OCI-LY3 (cell line): ENCODE results near the gene PCDHA3.
"Not testable (repeated sequence)": the region's sequence is repeated elsewhere in the genome, so short reads cannot be mapped to it uniquely, and the experiment has no call there.

Experiments
- H2AFZ ChIP-seq: fragments of 200-600, 300-600 bp; shearing (Covaris generic); 2 replicates; pipeline ENCODE4 v1.6.0; 2014; ENCODE audit warnings: antibody characterized with exemption, low read depth, low read length
- H3K27ac ChIP-seq: fragments of 200-600, 300-600 bp; sonication (generic); 2 replicates; pipeline ENCODE4 v1.5.1; 2014; ENCODE audit warnings: mild to moderate bottlenecking, low read length, moderate library complexity, mixed read lengths
- H3K27me3 ChIP-seq: fragments of 200-600, 300-600 bp; sonication (generic); 2 replicates; pipeline ENCODE4 v1.6.1; 2014; ENCODE audit warnings: low read depth, low read length, mixed read lengths
- H3K36me3 ChIP-seq: fragments of 200-600, 300-600 bp; sonication (generic); replicated peaks from 2 replicates; pipeline ENCODE3; 2014; ENCODE audit warnings: low read depth, low read length, mixed read lengths
- H3K4me1 ChIP-seq: fragments of 300-600, 200-600 bp; sonication (generic); 2 replicates; pipeline ENCODE4 v1.6.1; 2014; ENCODE audit warnings: low read length, mixed read lengths
- H3K4me2 ChIP-seq: fragments of 200-600, 300-600 bp; sonication (generic); 2 replicates; pipeline ENCODE4 v1.6.1; 2014; ENCODE audit warnings: low read length, mixed read lengths
- H3K4me3 ChIP-seq: fragments of 300-600, 200-600 bp; sonication (generic); 2 replicates; pipeline ENCODE4 v1.5.1; 2014; ENCODE audit warnings: antibody characterized with exemption, mild to moderate bottlenecking, low read length, moderate library complexity
- H3K79me2 ChIP-seq: fragments of 300-600, 200-600 bp; shearing (Covaris generic); 2 replicates; pipeline ENCODE4 v1.6.1; 2014; ENCODE audit warnings: mild to moderate bottlenecking, low read length, mixed read lengths
- H3K9ac ChIP-seq: fragments of 300-600, 200-600 bp; shearing (Covaris generic); 2 replicates; pipeline ENCODE4 v1.6.0; 2014; ENCODE audit warnings: mild to moderate bottlenecking, low read length, moderate library complexity
- H3K9me3 ChIP-seq: fragments of 200-600, 300-600 bp; shearing (Covaris generic); 2 replicates; pipeline ENCODE4 v1.6.1; 2014; ENCODE audit warnings: low read length, mixed read lengths; ENCODE audit not compliant: insufficient read depth
- H4K20me1 ChIP-seq: fragments of 200-600, 300-600 bp; sonication (generic); 2 replicates; pipeline ENCODE4 v1.6.1; 2016; ENCODE audit warnings: low read length, mixed read lengths; ENCODE audit not compliant: insufficient read depth
- CTCF ChIP-seq: fragments of 200-600, 300-600 bp; sonication (generic); IDR thresholded peaks from 2 replicates; pipeline ENCODE4 v1.5.1; 2014; ENCODE audit warnings: antibody characterized with exemption, low read length, low read depth
- EZH2phosphoT487 ChIP-seq: fragments of 200-600 bp; shearing (Covaris generic); IDR thresholded peaks from 2 replicates; pipeline ENCODE4 v1.6.1; 2018; ENCODE audit warnings: antibody characterized with exemption, mixed run types, low read depth

Gene PCDHA3

GRCh38 chr5:140801494-140801841 is 611 bp downstream of the PCDHA3 start:
- Histone ChIP-seq H3K27ac (no peak overlapping the region), H3K9me3 (no peaks in the 10 kb centered on the region), H2AFZ (no peak overlapping the region), H3K4me2 (no peak overlapping the region), H3K27me3 (no peaks in the 10 kb centered on the region), H3K9ac (no peak overlapping the region), H3K79me2 (no peaks in the 10 kb centered on the region), H3K4me3 (no peak overlapping the region), H3K4me1 (no peaks in the 10 kb centered on the region), H4K20me1 (no peaks in the 10 kb centered on the region), H3K36me3 (no peaks in the 10 kb centered on the region)
- TF ChIP-seq EZH2phosphoT487 (no peak), CTCF (no peak)

- not testable (repeated sequence) for H3K4me1 ChIP-seq, H3K9ac ChIP-seq, H3K27me3 ChIP-seq, H4K20me1 ChIP-seq, H3K4me3 ChIP-seq, H2AFZ ChIP-seq, H3K36me3 ChIP-seq, H3K79me2 ChIP-seq, H3K4me2 ChIP-seq, H3K27ac ChIP-seq, H3K9me3 ChIP-seq
These were observed 1.5 kb downstream of the PCDHA3 start for GRCh38 chr5:140802381-140802780.

- Histone ChIP-seq H3K9me3 (no peaks in the 10 kb centered on the region), H3K4me3 (no peak overlapping the region), H3K27me3 (no peaks in the 10 kb centered on the region), H2AFZ (no peak overlapping the region), H3K27ac (no peak overlapping the region), H3K4me2 (no peak overlapping the region), H4K20me1 (no peaks in the 10 kb centered on the region), H3K9ac (no peak overlapping the region), H3K36me3 (no peaks in the 10 kb centered on the region), H3K79me2 (no peaks in the 10 kb centered on the region), H3K4me1 (no peaks in the 10 kb centered on the region)
- TF ChIP-seq CTCF (no peak), EZH2phosphoT487 (no peak)
These were observed 2.0 kb downstream of the PCDHA3 start for GRCh38 chr5:140802781-140803271.

GRCh38 chr5:140806834-140807775 is 6.2 kb downstream of the PCDHA3 start, which contains the start of gene PCDHA4:
Gene PCDHA4 (plus strand): TSS chr5:140807068.
- TF ChIP-seq CTCF (no peak), EZH2phosphoT487 (no peak)
- no peaks in the 10 kb centered on the region for H3K27me3 ChIP-seq
- no peak within 1 kb of the TSS for H3K4me3 ChIP-seq
- no peak within 1 kb of the TSS for H3K27ac ChIP-seq
- no peaks in the 10 kb centered on the region for H4K20me1 ChIP-seq
- H3K9me3 ChIP-seq, result no peaks in the 10 kb centered on the region
- no peak within 1 kb of the TSS for H3K9ac ChIP-seq
- H3K79me2 ChIP-seq, result no peaks in the 10 kb centered on the region
- no peaks in the 10 kb centered on the region for H3K4me1 ChIP-seq
- H3K36me3 ChIP-seq, result no peaks in the 10 kb centered on the region
- H3K4me2 ChIP-seq, result no peak within 1 kb of the TSS
- H2AFZ ChIP-seq, result no peak within 1 kb of the TSS

- not testable (repeated sequence) for H3K9ac ChIP-seq, H4K20me1 ChIP-seq, H3K79me2 ChIP-seq, H3K36me3 ChIP-seq, H3K27me3 ChIP-seq, H3K9me3 ChIP-seq, H3K4me1 ChIP-seq, H3K4me2 ChIP-seq, H2AFZ ChIP-seq, H3K27ac ChIP-seq, H3K4me3 ChIP-seq
These were observed 7.5 kb downstream of the PCDHA3 start for GRCh38 chr5:140808241-140808888.
